H1 (cell line): ENCODE results near the gene CDH12. TPM values are rescaled to one million over a fixed set of nuclear protein-coding genes. Genes with fewer than 3 reads are reported as not detected.

Experiments used
- CHD1 ChIP-seq: IDR thresholded peaks from 2 replicates; pipeline ENCODE4 v1.6.1; 2012; ENCODE audit warnings: low read depth, low read length, improper control_type of control experiment
- CTBP2 ChIP-seq: IDR thresholded peaks from 2 replicates; pipeline ENCODE4 v1.7.0; 2011; ENCODE audit warnings: borderline replicate concordance, mild to moderate bottlenecking, moderate library complexity, mixed read lengths, low read length; ENCODE audit not compliant: insufficient read depth, insufficient read length
- JUN ChIP-seq: IDR thresholded peaks from 2 replicates; pipeline ENCODE4 v1.6.1; 2011; ENCODE audit warnings: low read depth, mild to moderate bottlenecking, improper control_type of control experiment, low read length
- KDM5A ChIP-seq: fragments of 200-600 bp; IDR thresholded peaks from 2 replicates; pipeline ENCODE4 v1.7.1; 2012; ENCODE audit warnings: mild to moderate bottlenecking, low read length, inconsistent platforms, mixed read lengths
- polyA plus RNA-seq, 7 experiments: library from polyadenylated mRNA; depleted of rRNA in 3 of 7; stranded (reverse) in 5 of 7; unstranded in 2 of 7; fragments of >200 nt in 5 of 7; fragments of 200-250 nt in 2 of 7; gene quantifications; 1 replicate in 5 of 7; 2 replicates in 1 of 7; 4 replicates in 1 of 7; pipeline versions ENCODE4 v1.2.1 to v1.2.3, GENCODE V29; 2011 to 2013; ENCODE audit warnings: missing spikeins in 2 of 7, mixed read lengths in 2 of 7
- total RNA-seq: library from RNA; stranded (reverse); fragmentation: NEBNext Ultra II Directional; extraction: Animal tissue kit (Norgen Biotek cat#: 25700); gene quantifications from 2 replicates; pipeline ENCODE4 v1.2.1, GENCODE V29; 2021

CDH12 gene
- total and polyA plus RNA-seq, 2 of the 8 experiments (the other 6 are each of a cell fraction or from before 2014, with no cell fraction given) = 0.03 TPM; not detected in 1

- no peak for TF ChIP-seq CHD1
- TF ChIP-seq JUN = no peak
- no peak for TF ChIP-seq CTBP2
- TF ChIP-seq KDM5A = no peak
Observed at GRCh38 chr5:21820527-21820926, 1032.6 kb downstream of the CDH12 start (continued).
